Measurements from ENCODE around the gene KIF16B.

GRCh38 chr20:16296931-16297330, 276.3 kb downstream of the KIF16B start:
- TF ChIP-seq POLR2A (IDR thresholded peaks at IDR 0.05) (no peak), POLR2AphosphoS5 (IDR thresholded peaks at IDR 0.05) (no peak), CTCF (IDR thresholded peaks at IDR 0.05) (no peak), EP300 (IDR thresholded peaks at IDR 0.05) (no peak)

All from stomach (tissue), 4 donors.